AG04449 (cell line): ENCODE measurements around the gene WDR82.
"Not testable (repeated sequence)": the region's sequence is repeated elsewhere in the genome, so short reads cannot be mapped to it uniquely, and the experiment has no call there.

ENCODE experiments used
- CTCF ChIA-PET: fragments of 350-600 bp; formaldehyde crosslinking; extraction: SDS; loops from one replicate; lab custom pipeline; 2021; ENCODE audit warnings: antibody characterized with exemption; lab: Yijun Ruan, JAX
- POLR2A ChIA-PET: fragments of 400-600, 350-600 bp; formaldehyde crosslinking; extraction: SDS; loops from one replicate; lab custom pipeline; 2020; ENCODE audit warnings: antibody characterized with exemption, inconsistent platforms; lab: Yijun Ruan, JAX
- DNase-seq: peaks from one replicate; pipeline ENCODE4 v3.0.0-alpha.2; 2010; ENCODE audit warnings: low read depth, low spot score
- H3K4me3 ChIP-seq: 2 replicates; pipeline ENCODE4 v1.5.1; 2011; ENCODE audit warnings: low read depth, mild to moderate bottlenecking, control low read depth, low read length
- CTCF ChIP-seq: IDR thresholded peaks from one replicate; pipeline ENCODE4 v1.5.1; 2011; ENCODE audit warnings: mild to moderate bottlenecking, moderate library complexity, low read length, control low read depth, inconsistent platforms; ENCODE audit not compliant: insufficient read depth; ENCODE audit errors: missing control alignments

WDR82 gene

GRCh38 chr3:52277972-52278509 is 408 bp downstream of the WDR82 start:
- peak; percentile 41 for TF ChIP-seq CTCF
- peak overlapping the region; percentile 98 for H3K4me3 ChIP-seq
- no peak for DNase-seq
- CTCF ChIA-PET: interaction anchor here (0.9 to 27.0 kb wide), 8 partner anchors 10 to 57 kb away, joined by 3 to 498 read pairs (median 6); partner anchors contain the start of gene GLYCTK
- POLR2A ChIA-PET: interaction anchor here (0.7 to 2.3 kb wide), 6 partner anchors 9 to 38 kb away, joined by 6 to 14 read pairs (median 8); partner anchors contain the start of genes GLYCTK and PPM1M

GRCh38 chr3:52277071-52277964 is 1.1 kb downstream of the WDR82 start:
- H3K4me3 ChIP-seq: peak overlapping the region; percentile 98
- no peak for TF ChIP-seq CTCF
- CTCF ChIA-PET: interaction anchor here (0.7 to 27.0 kb wide), 12 partner anchors 10 to 58 kb away, joined by 3 to 498 read pairs (median 5); partner anchors contain the start of gene GLYCTK
- POLR2A ChIA-PET: interaction anchor here (1.0 to 2.3 kb wide), 5 partner anchors 10 to 37 kb away, joined by 5 to 10 read pairs (median 8); partner anchors contain the start of genes GLYCTK and PPM1M
- no peak for DNase-seq

- DNase-seq, H3K4me3 ChIP-seq, POLR2A ChIA-PET: not testable (repeated sequence)
- CTCF ChIA-PET: interaction anchor here (1.5 kb wide), 1 partner anchor 39 kb away, joined by 4 read pairs; no protein-coding TSS in a partner anchor
Observed at GRCh38 chr3:52274781-52275180, 3.7 kb downstream of the WDR82 start.

GRCh38 chr3:52272831-52273230 is 5.6 kb downstream of the WDR82 start:
- no peak for TF ChIP-seq CTCF
- POLR2A ChIA-PET: no interaction called here
- H3K4me3 ChIP-seq: no peak overlapping the region
- DNase-seq: no peak
- CTCF ChIA-PET: interaction anchor here (1.0 to 3.7 kb wide), 3 partner anchors 12 to 66 kb away, joined by 4 to 19 read pairs (median 7); no protein-coding TSS in a partner anchor

- DNase-seq, POLR2A ChIA-PET, H3K4me3 ChIP-seq: not testable (repeated sequence)
- CTCF ChIA-PET: interaction anchor here (1.0 to 3.7 kb wide), 3 partner anchors 11 to 67 kb away, joined by 4 to 19 read pairs (median 7); no protein-coding TSS in a partner anchor
Observed at GRCh38 chr3:52272172-52272571, 6.3 kb downstream of the WDR82 start.

GRCh38 chr3:52270252-52270754 is 8.1 kb downstream of the WDR82 start:
- TF ChIP-seq CTCF: no peak
- no peak overlapping the region for H3K4me3 ChIP-seq
- CTCF ChIA-PET: interaction anchor here (1.0 to 3.7 kb wide), 3 partner anchors 9 to 68 kb away, joined by 3 to 19 read pairs (median 7); no protein-coding TSS in a partner anchor
- DNase-seq: no peak
- POLR2A ChIA-PET: interaction anchor here (1.0 kb wide), 1 partner anchor 22 kb away, joined by 4 read pairs; no protein-coding TSS in a partner anchor
